DMS53 treated with DMSO at 0.1 percent for 48 hours (cell line): ENCODE measurements around the gene RXYLT1.
"Not testable (repeated sequence)": the region's sequence is repeated elsewhere in the genome, so short reads cannot be mapped to it uniquely, and the experiment has no call there.

Experiments used
- DNase-seq: peaks from one replicate; lab custom pipeline; 2025; ENCODE audit not compliant: unreplicated experiment; lab: John Stamatoyannopoulos, UW

Gene RXYLT1

GRCh38 chr12:63779498-63780481, at the start of gene RXYLT1:
Gene RXYLT1 (plus strand): TSS chr12:63779909. CDS start chr12:63779961, 52 bp downstream.
- DNase-seq = peak; percentile 83

- DNase-seq = not testable (repeated sequence)
Observed at GRCh38 chr12:63732779-63733178, 46.9 kb upstream of the RXYLT1 start.

- not testable (repeated sequence) for DNase-seq
Observed at GRCh38 chr12:63733585-63733984, 46.1 kb upstream of the RXYLT1 start.

- DNase-seq = not testable (repeated sequence)
Observed at GRCh38 chr12:63740551-63740950, 39.2 kb upstream of the RXYLT1 start.

GRCh38 chr12:63741431-63741830, 38.3 kb upstream of the RXYLT1 start:
- not testable (repeated sequence) for DNase-seq

- DNase-seq = not testable (repeated sequence)
Observed at GRCh38 chr12:63744110-63744509, 35.6 kb upstream of the RXYLT1 start.

- DNase-seq = not testable (repeated sequence)
Observed at GRCh38 chr12:63746470-63746869, 33.2 kb upstream of the RXYLT1 start.

GRCh38 chr12:63747136-63747535, 32.6 kb upstream of the RXYLT1 start:
- not testable (repeated sequence) for DNase-seq

GRCh38 chr12:63747553-63747952, 32.2 kb upstream of the RXYLT1 start:
- no peak for DNase-seq

GRCh38 chr12:63752283-63752682, 27.4 kb upstream of the RXYLT1 start:
- DNase-seq = no peak

GRCh38 chr12:63752841-63753240, 26.9 kb upstream of the RXYLT1 start:
- DNase-seq = no peak

GRCh38 chr12:63753743-63754142, 26.0 kb upstream of the RXYLT1 start:
- DNase-seq = no peak

- DNase-seq = no peak
Observed at GRCh38 chr12:63764481-63764880, 15.2 kb upstream of the RXYLT1 start.

- DNase-seq = no peak
Observed at GRCh38 chr12:63766498-63766897, 13.2 kb upstream of the RXYLT1 start.

GRCh38 chr12:63770375-63770774, 9.3 kb upstream of the RXYLT1 start:
- DNase-seq = no peak

- DNase-seq = no peak
Observed at GRCh38 chr12:63777340-63777739, 2.4 kb upstream of the RXYLT1 start.

GRCh38 chr12:63782466-63782865, 2.8 kb downstream of the RXYLT1 start:
- no peak for DNase-seq

GRCh38 chr12:63787306-63787705, 7.6 kb downstream of the RXYLT1 start:
- no peak for DNase-seq

- no peak for DNase-seq
Observed at GRCh38 chr12:63790608-63790945, 10.9 kb downstream of the RXYLT1 start.

- DNase-seq = no peak
Observed at GRCh38 chr12:63792338-63792737, 12.6 kb downstream of the RXYLT1 start.

- DNase-seq = no peak
Observed at GRCh38 chr12:63795032-63795687, 15.5 kb downstream of the RXYLT1 start.

- DNase-seq = no peak
Observed at GRCh38 chr12:63795944-63796343, 16.2 kb downstream of the RXYLT1 start.
